Measurements from ENCODE around the gene MINDY2.

GRCh38 chr15:58771621-58772250 is 634 bp downstream of the MINDY2 start:
- no peak for TF ChIP-seq CTCF (conservative IDR thresholded peaks at IDR 0.05)
- TF ChIP-seq EZH2 (IDR thresholded peaks at IDR 0.05; ENCODE audit: low read depth), result no peak
